ENCODE measurements around the gene CFB.

DNA sequence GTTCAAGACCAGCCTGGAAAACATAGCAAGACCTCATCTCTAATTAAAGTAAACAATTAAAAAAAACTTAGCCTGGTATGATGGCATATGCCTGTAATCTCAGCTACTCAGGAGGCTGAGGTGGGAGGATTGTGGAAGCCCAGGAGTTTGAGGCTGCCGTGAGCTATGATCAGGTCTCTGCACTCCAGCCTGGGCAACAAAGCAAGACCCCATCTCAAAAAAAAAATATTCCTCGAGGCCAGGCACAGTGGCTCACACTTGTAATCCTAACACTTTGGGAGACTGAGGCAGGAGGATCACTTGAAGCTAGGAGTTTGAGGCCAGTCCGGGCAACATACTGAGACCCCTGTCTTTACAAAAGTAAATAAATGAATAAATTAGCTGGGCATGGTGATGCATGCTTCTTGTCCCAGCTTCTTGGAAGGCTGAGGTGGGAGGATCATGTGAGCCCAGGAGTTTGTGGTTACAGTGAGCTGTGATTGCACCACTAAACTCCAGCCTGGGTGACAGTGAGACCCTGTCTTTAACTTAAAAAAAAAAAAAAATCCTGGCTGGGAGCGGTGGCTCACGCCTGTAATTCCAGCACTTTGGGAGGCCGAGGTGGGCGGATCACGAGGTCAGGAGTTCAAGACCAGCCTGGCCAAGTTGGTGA is 27.7 kb upstream of the CFB start:
- TF ChIP-seq TAF1 (IDR thresholded peaks at IDR 0.05; ENCODE audit: borderline replicate concordance, insufficient read depth, low read length), result no peak
- TF ChIP-seq POLR2AphosphoS5 (IDR thresholded peaks at IDR 0.05; ENCODE audit: low read depth, low read length), result no peak
